Astrocyte of the hippocampus (primary cell): ENCODE data around the gene TASOR.
A peak's percentile ranks its signal among the peaks of the same experiment; 100 is the strongest.

Experiments used
- DNase-seq: peaks from one replicate; pipeline ENCODE4 v3.0.0; 2011; ENCODE audit warnings: low read depth, low spot score

The TASOR gene

DNA sequence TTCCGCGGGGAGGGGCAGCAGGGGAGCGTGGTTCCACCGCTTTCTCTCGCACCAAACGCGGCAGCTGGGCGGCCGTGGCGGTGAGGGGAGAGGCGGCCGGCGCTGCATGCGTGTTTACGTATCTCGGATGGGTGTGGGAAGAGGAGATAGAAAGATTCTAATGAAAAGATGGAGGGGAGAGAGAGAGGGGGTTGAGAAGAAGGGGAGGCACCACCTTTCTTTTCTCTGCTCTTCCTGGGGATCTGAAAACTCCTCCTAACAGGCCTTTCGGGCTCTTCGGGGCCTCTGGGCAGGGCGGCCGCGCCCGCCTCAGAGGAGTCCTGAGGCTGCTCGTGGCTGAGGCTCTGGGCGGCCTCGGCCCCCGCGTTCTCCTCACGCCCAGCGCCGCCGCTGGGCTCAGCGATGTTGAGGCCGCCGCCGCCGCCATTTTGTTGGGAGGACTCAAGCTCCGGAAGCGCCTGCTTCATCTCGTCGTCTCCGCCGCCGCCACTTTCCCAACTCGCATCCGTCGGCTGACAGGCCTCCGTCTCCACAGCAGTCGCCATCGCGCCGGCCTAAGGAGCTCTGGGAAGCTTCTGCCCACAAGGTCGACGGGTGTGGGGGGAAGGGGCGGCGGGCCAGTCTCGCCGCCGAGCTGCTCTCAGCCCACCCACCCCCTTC lies 473 bp downstream of the TASOR start:
- DNase-seq: peak; percentile 88

DNA sequence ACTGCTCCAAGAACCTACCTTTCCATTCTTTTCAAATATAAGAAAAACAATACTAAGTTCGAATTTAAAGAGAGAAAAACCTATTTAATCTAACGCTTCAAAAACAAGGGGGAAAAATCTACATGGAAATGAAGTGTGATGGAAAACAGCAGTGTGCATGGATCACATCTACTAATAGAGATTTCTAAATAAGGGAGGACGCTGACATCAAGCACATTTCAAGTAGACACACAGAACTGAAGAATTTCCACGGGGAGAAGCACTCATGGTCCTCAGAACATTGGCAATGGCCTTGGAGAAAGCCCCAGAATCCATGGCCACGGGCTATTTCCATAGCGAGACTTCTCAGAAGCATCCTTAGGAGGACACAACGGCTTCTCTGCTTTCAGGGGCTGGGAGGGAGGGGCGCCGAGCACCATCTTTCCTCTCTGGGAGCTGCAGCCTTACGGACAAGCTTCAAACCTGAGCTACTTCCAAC lies 1.0 kb downstream of the TASOR start:
- DNase-seq: no peak

DNA sequence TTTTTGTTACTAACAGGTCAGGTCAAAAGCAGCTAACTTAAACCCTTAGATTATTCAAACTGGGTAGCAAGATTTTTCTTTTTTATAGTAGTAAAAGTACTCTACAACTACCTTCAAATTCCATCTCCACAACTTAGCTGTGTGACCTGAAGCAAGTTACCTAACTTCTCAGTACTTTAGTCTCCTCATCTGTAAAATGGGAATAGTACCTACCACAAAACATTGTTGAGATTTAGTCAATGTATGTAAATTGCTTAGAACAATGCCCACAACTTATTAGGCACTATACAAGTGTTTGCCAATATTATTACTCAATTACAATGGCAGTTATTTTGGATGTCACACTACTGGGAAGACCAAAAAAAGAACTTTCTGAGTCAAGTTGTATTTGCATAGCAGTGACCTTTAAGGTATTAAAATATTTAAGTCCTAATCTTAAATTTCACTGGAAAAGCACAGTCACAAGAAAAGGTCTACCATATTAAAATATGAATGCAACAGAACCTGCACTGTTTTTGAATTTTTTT lies 2.9 kb downstream of the TASOR start:
- DNase-seq: no peak

DNA sequence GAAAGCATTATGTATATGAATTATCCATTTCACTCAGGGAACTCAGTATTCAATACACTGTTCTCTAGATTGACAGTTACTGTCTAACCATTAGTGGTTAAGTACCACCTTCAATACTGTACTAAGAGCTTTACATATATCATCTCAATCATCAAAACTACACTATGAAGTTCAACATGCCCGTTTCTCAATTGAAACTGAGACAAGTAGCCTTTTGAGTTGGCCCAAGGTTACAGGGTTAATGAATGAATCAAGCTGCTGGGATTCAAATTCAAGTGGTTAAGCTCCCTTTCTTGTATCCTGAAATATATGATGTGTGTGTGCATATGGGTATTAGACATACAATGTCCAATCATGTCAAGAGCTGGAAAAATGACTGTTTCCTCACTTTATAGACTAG lies 5.8 kb downstream of the TASOR start:
- no peak for DNase-seq

DNA sequence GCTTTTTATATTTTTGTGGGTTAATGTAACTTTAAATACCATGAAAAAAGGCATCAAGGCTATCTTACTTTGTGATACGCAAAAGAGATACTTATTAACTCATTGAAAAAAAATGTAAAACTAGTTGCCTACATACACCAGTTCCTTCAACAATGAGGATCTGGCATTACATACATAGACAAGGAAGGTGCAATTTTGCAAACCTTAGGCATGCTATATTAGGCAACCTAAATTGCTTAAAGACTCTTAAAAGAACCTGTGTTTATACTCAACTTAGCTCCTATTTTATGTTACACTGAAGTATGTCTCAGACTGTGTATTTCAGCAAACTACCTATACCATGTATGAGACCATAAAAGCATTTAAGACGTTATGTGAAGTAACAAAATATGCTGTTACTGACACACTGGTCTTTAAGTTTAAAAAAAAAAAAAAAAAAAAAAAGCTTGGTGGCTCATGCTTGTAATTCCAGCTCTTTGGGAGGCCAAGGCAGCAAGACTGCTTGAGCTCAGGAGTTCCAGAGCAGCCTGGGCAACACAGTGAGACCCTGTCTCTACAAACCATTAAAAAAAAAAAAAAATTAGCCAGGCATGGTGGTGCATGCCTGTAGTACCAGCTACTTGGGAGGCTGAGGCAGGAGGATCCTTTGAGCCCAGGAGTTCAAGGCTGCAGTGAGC lies 9.1 kb downstream of the TASOR start:
- no peak for DNase-seq

DNA sequence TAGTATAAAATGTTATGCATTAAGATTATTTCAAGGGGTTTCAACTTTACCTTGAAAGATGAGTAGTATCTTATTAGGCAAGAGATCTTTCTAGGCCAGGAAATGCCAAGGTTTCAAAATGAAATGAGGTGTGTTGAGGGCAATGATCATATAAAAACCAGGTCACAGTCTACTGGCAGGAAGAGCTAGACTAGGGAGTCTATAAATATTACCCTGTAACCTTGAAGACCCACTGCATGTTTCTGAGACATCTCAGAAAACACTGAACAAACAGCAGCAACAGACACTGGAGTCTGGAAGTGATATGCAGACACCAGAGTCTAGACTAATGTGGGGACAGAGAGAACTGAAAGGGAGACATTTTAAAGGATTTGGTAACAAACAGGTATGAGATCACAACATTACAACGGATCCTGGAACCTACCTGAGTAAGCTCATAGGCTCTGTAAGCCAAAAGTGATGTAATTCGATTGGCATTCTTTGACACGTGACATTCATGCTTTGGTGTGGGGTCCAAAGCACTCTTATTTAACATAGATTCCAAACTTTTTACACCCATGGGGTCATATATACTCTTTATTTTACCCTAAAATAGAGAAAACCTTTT lies 15.0 kb downstream of the TASOR start:
- DNase-seq: peak; percentile 4

DNA sequence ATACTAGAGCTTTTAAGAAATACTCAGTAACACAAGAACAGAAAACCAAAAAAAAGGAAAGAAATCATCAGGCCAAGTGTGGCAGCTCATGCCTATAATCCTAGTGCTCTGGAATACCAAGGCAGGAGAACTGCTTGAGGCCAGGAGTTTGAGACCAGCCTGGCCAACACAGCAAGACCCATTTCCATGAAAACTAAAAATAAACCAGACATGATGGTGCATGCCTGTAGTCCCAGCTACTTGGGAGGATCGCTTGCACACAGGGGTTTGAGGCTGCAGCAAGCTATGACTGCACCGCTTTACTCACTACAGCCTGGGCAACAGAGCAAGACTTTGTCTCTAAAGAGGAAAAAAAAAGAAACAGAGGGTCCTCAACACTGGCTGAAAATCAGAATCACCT lies 18.2 kb downstream of the TASOR start:
- no peak for DNase-seq

DNA sequence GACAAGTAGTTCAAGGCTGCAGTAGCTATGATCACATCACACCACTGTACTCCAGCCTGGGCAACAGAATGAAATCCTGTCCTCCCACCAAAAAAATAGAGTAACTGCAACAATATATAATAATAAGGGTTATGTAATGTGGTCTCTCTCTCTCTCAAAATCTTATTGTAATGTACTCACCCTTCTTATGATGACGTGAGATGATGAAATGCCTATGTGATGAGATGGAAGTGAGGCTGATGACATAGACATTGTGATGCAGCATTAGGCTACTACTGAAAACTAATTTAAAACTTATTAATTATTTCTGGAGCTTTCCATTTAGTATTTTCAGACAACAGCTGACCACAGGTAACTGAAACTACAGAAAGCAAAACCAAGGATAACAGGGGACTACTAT lies 27.4 kb downstream of the TASOR start:
- no peak for DNase-seq

DNA sequence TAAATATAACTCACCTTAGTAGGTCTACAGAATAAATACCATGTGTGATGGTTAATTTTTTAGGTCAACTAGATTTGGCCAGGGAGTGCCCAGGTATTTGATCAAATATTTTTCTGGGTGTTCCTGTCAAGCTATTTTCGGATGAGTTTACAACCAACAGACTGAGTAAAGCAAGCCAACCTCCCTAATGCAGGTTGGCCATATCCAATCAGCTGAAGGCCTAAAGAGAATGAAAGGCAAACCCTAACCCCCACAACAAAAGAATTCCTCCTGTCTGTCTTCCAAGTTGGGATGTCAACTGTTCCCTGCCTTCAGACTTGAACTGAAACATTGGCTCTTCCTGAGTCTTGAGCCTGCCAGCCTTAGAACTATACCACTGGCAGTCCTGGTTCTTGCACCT lies 28.6 kb downstream of the TASOR start:
- DNase-seq: no peak

DNA sequence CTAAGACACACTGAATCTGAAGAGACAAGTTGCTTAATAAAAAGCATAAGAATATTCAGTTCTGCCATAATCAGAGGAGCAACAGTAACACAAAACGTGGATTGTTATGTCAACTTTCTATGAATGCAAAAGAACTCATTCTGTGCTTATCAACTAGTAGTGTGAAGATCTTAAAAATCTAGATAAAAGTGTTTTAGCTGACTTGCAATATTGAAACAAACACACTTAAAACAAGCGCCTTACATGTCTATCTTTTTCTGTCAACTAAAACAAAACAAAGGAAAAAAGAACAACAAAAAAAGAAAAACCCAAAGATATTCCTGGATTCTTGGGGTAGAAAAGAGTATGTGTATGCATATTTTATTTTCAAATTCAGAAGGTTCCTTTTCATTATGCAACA lies 37.7 kb downstream of the TASOR start:
- no peak for DNase-seq

DNA sequence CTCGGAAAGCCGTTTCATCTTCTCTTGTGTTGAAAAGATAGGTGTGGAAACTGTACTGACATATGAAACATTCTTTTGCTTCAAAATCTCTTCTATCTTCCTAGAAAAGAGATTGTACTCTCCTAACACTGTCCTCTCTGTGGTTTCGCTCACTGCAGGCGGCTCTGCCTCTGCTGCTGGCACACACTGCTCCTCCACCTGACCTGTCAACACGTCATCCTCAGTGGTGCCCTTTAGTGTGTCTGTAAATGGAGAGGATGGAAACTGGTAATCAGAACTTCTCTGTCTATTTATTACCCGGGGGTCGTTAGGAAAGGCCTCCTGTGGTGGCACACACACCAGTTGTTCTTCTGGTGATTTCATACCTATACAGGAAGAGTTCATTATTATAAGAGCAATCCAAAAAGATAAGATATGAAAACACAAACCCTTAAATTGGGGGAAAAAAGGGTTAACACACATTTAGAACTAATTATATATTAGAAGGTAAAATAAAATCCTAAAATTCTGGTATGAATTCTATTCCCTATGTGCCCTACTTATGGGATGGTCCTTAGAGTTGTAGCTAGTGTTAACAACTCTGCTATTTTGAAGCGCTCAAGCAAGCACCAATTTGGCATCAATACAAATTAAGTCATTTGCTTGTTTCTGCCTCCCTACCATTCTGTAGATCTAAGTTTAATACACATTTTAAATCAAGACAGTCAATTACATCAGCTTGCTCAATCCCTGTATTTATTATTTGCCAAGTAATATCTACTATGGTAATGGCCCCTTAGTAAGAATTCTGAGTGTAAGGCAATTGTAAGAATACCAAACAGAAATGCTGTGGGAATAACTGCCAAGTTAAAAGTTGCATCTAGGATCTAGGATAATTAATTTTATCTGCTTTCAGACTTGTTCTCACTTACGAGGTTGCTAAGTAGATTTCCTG lies 49.2 kb downstream of the TASOR start:
- DNase-seq: no peak
